H1 (cell line): ENCODE results near the gene RER1. TPM values are rescaled to one million over a fixed set of nuclear protein-coding genes. Genes with fewer than 3 reads are reported as not detected.

ENCODE experiments used
- CTCF ChIA-PET: fragments of 300-600 bp; sonication (Branson Sonifier 250); formaldehyde crosslinking; loops from one replicate; lab custom pipeline; 2021; ENCODE audit not compliant: partially characterized antibody; lab: Charles Lee
- POLR2A ChIA-PET: fragments of 300-600 bp; sonication (Branson Sonifier 250); formaldehyde crosslinking; loops from one replicate; lab custom pipeline; 2021; ENCODE audit warnings: inconsistent platforms; ENCODE audit not compliant: partially characterized antibody; lab: Charles Lee
- DNase-seq, 2 experiments: peaks; one replicate each; pipeline versions ENCODE4 v3.0.0 to v3.0.0-alpha.2; 2010 to 2022; ENCODE audit warnings: low spot score in 2 of 2, low read depth in 1 of 2, mixed read lengths in 1 of 2
- FAIRE-seq: peaks from 2 replicates; lab custom pipeline; 2011; peaks lifted over from hg19 to GRCh38; lab: Jason Lieb, UNC
- H2AFZ ChIP-seq: 2 replicates; pipeline ENCODE4 v1.8.1; 2012; ENCODE audit warnings: low read length, inconsistent platforms
- H2AK5ac ChIP-seq: 2 replicates; pipeline ENCODE4 v1.6.1; 2013; ENCODE audit warnings: low read depth, low read length
- H2BK120ac ChIP-seq: replicated peaks from 2 replicates; pipeline ENCODE3; 2013; ENCODE audit warnings: low read depth, low read length, inconsistent platforms
- H2BK12ac ChIP-seq: 2 replicates; pipeline ENCODE4 v1.6.1; 2013; ENCODE audit warnings: low read depth, low read length
- H2BK15ac ChIP-seq: 2 replicates; pipeline ENCODE4 v1.6.1; 2013; ENCODE audit warnings: low read length
- H2BK20ac ChIP-seq: 2 replicates; pipeline ENCODE4 v1.6.1; 2013; ENCODE audit warnings: low read length
- H2BK5ac ChIP-seq: 2 replicates; pipeline ENCODE4 v1.6.1; 2013; ENCODE audit warnings: low read depth, low read length
- H3K14ac ChIP-seq: 2 replicates; pipeline ENCODE4 v1.6.1; 2013; ENCODE audit warnings: inconsistent platforms; ENCODE audit not compliant: insufficient read length
- H3K18ac ChIP-seq: 2 replicates; pipeline ENCODE4 v1.6.1; 2013; ENCODE audit warnings: low read length; ENCODE audit errors: extremely low read depth
- H3K23ac ChIP-seq: 2 replicates; pipeline ENCODE4 v1.6.1; 2013; ENCODE audit warnings: inconsistent platforms; ENCODE audit not compliant: insufficient read length
- H3K23me2 ChIP-seq: 2 replicates; pipeline ENCODE4 v1.6.1; 2013; ENCODE audit warnings: low read depth, low read length
- H3K27ac ChIP-seq: 2 replicates; pipeline ENCODE4 v1.6.1; 2011; ENCODE audit warnings: low read depth, low read length, inconsistent platforms
- H3K27me3 ChIP-seq, 4 experiments: replicated peaks in 1 of 4; 1 replicate in 1 of 4; 2 replicates in 3 of 4; pipeline versions ENCODE4 v1.6.1 to v1.8.1; 2011 to 2013; ENCODE audit warnings: low read length in 3 of 4, mild to moderate bottlenecking in 3 of 4, inconsistent platforms in 2 of 4, mixed read lengths in 2 of 4, moderate library complexity in 1 of 4; ENCODE audit not compliant: control insufficient read depth in 3 of 4, insufficient read depth in 3 of 4; ENCODE audit errors: extremely low read depth in 1 of 4
- H3K36me3 ChIP-seq, 4 experiments: 2 replicates each; pipeline versions ENCODE4 v1.6.1 to v1.8.1; 2011 to 2013; ENCODE audit warnings: mild to moderate bottlenecking in 4 of 4, low read length in 3 of 4, moderate library complexity in 2 of 4, control low read depth in 1 of 4, inconsistent platforms in 1 of 4; ENCODE audit not compliant: insufficient read depth in 4 of 4, control insufficient read depth in 2 of 4
- H3K4ac ChIP-seq: replicated peaks from 2 replicates; pipeline ENCODE3; 2013; ENCODE audit warnings: low read length, low read depth, mixed read lengths, inconsistent platforms; ENCODE audit not compliant: insufficient read length
- H3K4me1 ChIP-seq, 4 experiments: replicated peaks in 1 of 4; 1 replicate in 1 of 4; 2 replicates in 3 of 4; pipeline versions ENCODE4 v1.6.1 to v1.8.1; 2011 to 2013; ENCODE audit warnings: low read length in 3 of 4, inconsistent platforms in 2 of 4, mixed read lengths in 1 of 4; ENCODE audit not compliant: insufficient read depth in 4 of 4, control insufficient read depth in 3 of 4
- H3K4me2 ChIP-seq, 2 experiments: 2 replicates each; pipeline versions ENCODE4 v1.6.1 to v1.8.1; 2011 to 2013; ENCODE audit warnings: low read depth in 2 of 2, low read length in 2 of 2, control low read depth in 1 of 2, inconsistent platforms in 1 of 2, mild to moderate bottlenecking in 1 of 2; ENCODE audit not compliant: insufficient read depth in 1 of 2
- H3K4me3 ChIP-seq, 4 experiments: fragments of 200-600, 300-600 bp in 1 of 4; sonication (generic), shearing (Covaris generic), sonication (Bioruptor Twin) in 1 of 4; 2 replicates each; pipeline versions ENCODE4 v1.5.1 to v1.8.1; 2011 to 2016; ENCODE audit warnings: low read length in 4 of 4, low read depth in 3 of 4, control low read depth in 2 of 4, inconsistent platforms in 2 of 4, mild to moderate bottlenecking in 2 of 4, mixed read lengths in 1 of 4, moderate library complexity in 1 of 4; ENCODE audit not compliant: insufficient read depth in 2 of 4; ENCODE audit errors: extremely low read depth in 1 of 4
- H3K56ac ChIP-seq: replicated peaks from 2 replicates; pipeline ENCODE3; 2013; ENCODE audit warnings: low read depth, mild to moderate bottlenecking, mixed read lengths, low read length, inconsistent platforms; ENCODE audit not compliant: insufficient read length
- H3K79me1 ChIP-seq: 2 replicates; pipeline ENCODE4 v1.6.1; 2013; ENCODE audit warnings: low read depth, low read length, control low read depth
- H3K79me2 ChIP-seq, 2 experiments: 2 replicates each; pipeline versions ENCODE4 v1.6.1 to v1.8.1; 2012 to 2013; ENCODE audit warnings: low read length in 2 of 2, mild to moderate bottlenecking in 2 of 2, inconsistent platforms in 1 of 2; ENCODE audit not compliant: insufficient read depth in 2 of 2, control insufficient read depth in 1 of 2
- H3K9ac ChIP-seq, 4 experiments: replicated peaks in 1 of 4; 1 replicate in 1 of 4; 2 replicates in 3 of 4; pipeline versions ENCODE4 v1.6.1 to v1.8.1; 2011 to 2013; ENCODE audit warnings: low read depth in 3 of 4, low read length in 3 of 4, control low read depth in 2 of 4, mild to moderate bottlenecking in 2 of 4, moderate library complexity in 2 of 4, inconsistent platforms in 1 of 4; ENCODE audit errors: extremely low read depth in 1 of 4
- H3K9me3 ChIP-seq, 2 experiments: 2 replicates each; pipeline versions ENCODE4 v1.6.1 to v1.8.1; 2012 to 2013; ENCODE audit warnings: mild to moderate bottlenecking in 2 of 2, moderate library complexity in 2 of 2, control low read depth in 1 of 2, inconsistent platforms in 1 of 2, low read depth in 1 of 2, low read length in 1 of 2, mixed read lengths in 1 of 2; ENCODE audit not compliant: insufficient read depth in 2 of 2
- H4K20me1 ChIP-seq, 2 experiments: replicated peaks in 1 of 2; 2 replicates each; pipeline versions ENCODE3 to v1.8.1; 2011 to 2013; ENCODE audit warnings: inconsistent platforms in 2 of 2, low read length in 2 of 2, mild to moderate bottlenecking in 1 of 2; ENCODE audit not compliant: insufficient read depth in 2 of 2, control insufficient read depth in 1 of 2
- H4K5ac ChIP-seq: 2 replicates; pipeline ENCODE4 v1.6.1; 2013; ENCODE audit warnings: low read length, low read depth, mixed read lengths, inconsistent platforms; ENCODE audit not compliant: insufficient read length
- H4K8ac ChIP-seq: 2 replicates; pipeline ENCODE4 v1.8.0; 2013; ENCODE audit warnings: mild to moderate bottlenecking, moderate library complexity, low read length, inconsistent platforms; ENCODE audit not compliant: insufficient read depth; ENCODE audit errors: extremely low read depth
- H4K91ac ChIP-seq: replicated peaks from 2 replicates; pipeline ENCODE3; 2013; ENCODE audit warnings: low read length, mixed read lengths, inconsistent platforms; ENCODE audit not compliant: insufficient read length
- ATF3 ChIP-seq: IDR thresholded peaks from 2 replicates; pipeline ENCODE4 v1.6.1; 2011; ENCODE audit warnings: low read depth, mild to moderate bottlenecking, low read length; ENCODE audit not compliant: insufficient read depth
- EGR1 ChIP-seq: IDR thresholded peaks from 2 replicates; pipeline ENCODE4 v1.6.1; 2011; ENCODE audit warnings: low read depth, low read length, borderline replicate concordance
- EP300 ChIP-seq, 2 experiments: IDR thresholded peaks; 1 replicate in 1 of 2; 2 replicates in 1 of 2; pipeline ENCODE4 v1.6.1; 2011 to 2012; ENCODE audit warnings: low read depth in 2 of 2, low read length in 2 of 2, mild to moderate bottlenecking in 2 of 2, borderline replicate concordance in 1 of 2, inconsistent platforms in 1 of 2, moderate library complexity in 1 of 2
- GABPA ChIP-seq: IDR thresholded peaks from 2 replicates; pipeline ENCODE4 v1.6.1; 2011; ENCODE audit warnings: mild to moderate bottlenecking, low read length, moderate library complexity, borderline replicate concordance; ENCODE audit not compliant: insufficient read depth
- KDM5A ChIP-seq: fragments of 200-600 bp; IDR thresholded peaks from 2 replicates; pipeline ENCODE4 v1.7.1; 2012; ENCODE audit warnings: mild to moderate bottlenecking, low read length, inconsistent platforms, mixed read lengths
- RAD21 ChIP-seq, 2 experiments: IDR thresholded peaks in 1 of 2; conservative IDR thresholded peaks in 1 of 2; 2 replicates each; pipeline ENCODE4 v1.6.1; 2011; ENCODE audit warnings: low read depth in 2 of 2, low read length in 2 of 2, improper control_type of control experiment in 1 of 2, inconsistent platforms in 1 of 2, mild to moderate bottlenecking in 1 of 2, moderate library complexity in 1 of 2
- SP2 ChIP-seq: IDR thresholded peaks from 2 replicates; pipeline ENCODE4 v1.6.1; 2012; ENCODE audit warnings: mild to moderate bottlenecking, low read length, inconsistent platforms
- YY1 ChIP-seq: IDR thresholded peaks from 2 replicates; pipeline ENCODE4 v1.6.1; 2011; ENCODE audit warnings: low read depth, mild to moderate bottlenecking, low read length
- WGBS, 2 experiments: shearing (Covaris generic) in 1 of 2; methylation state at CpG; one replicate each; pipeline versions ENCODE4 v1.1.6 to v1.1.7; 2013 to 2015; ENCODE audit warnings: low lambda C conversion rate in 2 of 2, mixed read lengths in 2 of 2, inconsistent platforms in 1 of 2, low coverage in 1 of 2, missing lambda C conversion rate in 1 of 2; ENCODE audit not compliant: insufficient replicate concordance in 2 of 2, insufficient coverage in 1 of 2, insufficient read length in 1 of 2; ENCODE audit errors: extremely low coverage in 1 of 2, missing lambda C conversion rate in 1 of 2; 5-methylcytosine and 5-hydroxymethylcytosine counted together
- polyA plus RNA-seq, 7 experiments: library from polyadenylated mRNA; depleted of rRNA in 3 of 7; stranded (reverse) in 5 of 7; unstranded in 2 of 7; fragments of >200 nt in 5 of 7; fragments of 200-250 nt in 2 of 7; gene quantifications; 1 replicate in 5 of 7; 2 replicates in 1 of 7; 4 replicates in 1 of 7; pipeline versions ENCODE4 v1.2.1 to v1.2.3, GENCODE V29; 2011 to 2013; ENCODE audit warnings: missing spikeins in 2 of 7, mixed read lengths in 2 of 7
- total RNA-seq: library from RNA; stranded (reverse); fragmentation: NEBNext Ultra II Directional; extraction: Animal tissue kit (Norgen Biotek cat#: 25700); gene quantifications from 2 replicates; pipeline ENCODE4 v1.2.1, GENCODE V29; 2021
- TF ChIP-seq, protein P1 (sequence below): IDR thresholded peaks from 2 replicates; pipeline ENCODE4 v1.6.1; 2012; ENCODE audit warnings: inconsistent platforms

RER1 gene
- total and polyA plus RNA-seq, 2 of the 8 experiments (the other 6 are each of a cell fraction or from before 2014, with no cell fraction given), result 102 to 134 TPM

DNA sequence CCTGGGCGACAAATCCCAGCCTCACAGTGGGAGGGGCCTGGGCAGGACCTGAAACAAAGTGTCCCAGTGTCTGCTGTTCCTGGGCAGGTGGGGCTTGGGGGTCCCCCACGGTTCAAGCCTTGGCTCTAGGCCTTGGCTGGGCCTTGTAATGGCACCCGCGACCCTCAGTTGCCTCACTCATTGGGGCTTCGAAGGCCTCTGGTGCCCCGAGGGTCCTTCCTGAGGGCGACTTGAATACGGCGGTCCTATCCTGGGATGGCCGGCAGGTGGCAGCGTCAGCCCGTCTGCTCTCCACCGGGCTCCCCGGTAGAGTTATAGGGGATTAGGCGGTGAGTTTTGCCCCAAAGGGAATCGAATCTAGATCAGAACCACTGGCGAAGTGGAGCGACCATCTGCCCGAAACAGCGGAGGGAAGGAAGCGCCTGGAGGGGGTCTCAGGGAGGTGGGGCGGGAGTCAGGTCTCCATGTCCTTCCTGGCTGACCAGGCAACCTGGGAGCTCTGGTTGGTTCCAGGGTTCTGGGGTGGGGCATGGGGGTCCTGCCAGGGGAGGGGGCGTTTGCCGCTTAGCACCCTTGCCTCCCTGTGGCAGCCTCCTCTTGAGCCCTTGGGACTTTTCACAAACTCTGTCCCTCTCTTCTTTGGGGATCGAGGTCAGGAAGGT, 22.8 kb downstream of the RER1 start:
- FAIRE-seq, result no peak
- CTCF ChIA-PET, result interaction anchor here (0.7 to 2.6 kb wide), 15 partner anchors 10 to 1295 kb away, joined by 3 to 12 read pairs (median 3); partner anchors contain the start of gene PANK4
- TF ChIP-seq SP2 (no peak), EGR1 (0 out of 2 replicates have a peak, but pooled peaks have one; percentile 5), ATF3 (0 out of 2 replicates have a peak, but pooled peaks have one; percentile 12), YY1 (no peak), EP300 (IDR thresholded peaks at IDR 0.05; ENCODE audit: borderline replicate concordance in 1 of 2, low read depth in 2 of 2, low read length in 2 of 2) (no peak), GABPA (peak; percentile 52; the same call in 1 of the 2 replicates), RAD21 (IDR thresholded peaks at IDR 0.05 in 1 of 2, conservative IDR thresholded peaks at IDR 0.05 in 1 of 2; ENCODE audit: low read depth in 2 of 2, low read length in 2 of 2) (peak; percentile 89 to 97), KDM5A (peak; percentile 26; the same call in 1 of the 2 replicates)
- TF ChIP-seq, protein P1, sequence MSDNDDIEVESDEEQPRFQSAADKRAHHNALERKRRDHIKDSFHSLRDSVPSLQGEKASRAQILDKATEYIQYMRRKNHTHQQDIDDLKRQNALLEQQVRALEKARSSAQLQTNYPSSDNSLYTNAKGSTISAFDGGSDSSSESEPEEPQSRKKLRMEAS, result peak; percentile 33; the same call in 1 of the 2 replicates

More for the DNA sequence above, 22.8 kb downstream of the RER1 start:
- no peak overlapping the region for H3K27ac ChIP-seq
- 10% methylated on average over 19 of the region's 25 CpGs; no CpG with 5 or more reads in 1 of the 2 experiments for WGBS, 2 experiments
- no peak overlapping the region for H2BK20ac ChIP-seq
- H2AK5ac ChIP-seq, result no peak overlapping the region
- H4K5ac ChIP-seq, result no peak overlapping the region
- no peak overlapping the region for H3K9ac ChIP-seq
- no peak overlapping the region for H2AFZ ChIP-seq
- H3K4me2 ChIP-seq, result peak overlapping the region; percentile 75 to 91
- peak overlapping the region; percentile 40 for H4K8ac ChIP-seq
- POLR2A ChIA-PET, result no interaction called here
- peak in 1 of 2 experiments; percentile 93 for DNase-seq
- no peaks in the 10 kb centered on the region; a peak in 2 of 8 replicates for H3K36me3 ChIP-seq
- peak overlapping the region in 1 of 4 experiments; percentile 92; a peak in 3 of 8 replicates for H3K4me3 ChIP-seq
- H3K79me2 ChIP-seq, result peaks cover 0 to 6% of the 10 kb centered on the region in 2 experiments; a peak in 1 of 4 replicates
- no peak overlapping the region for H3K56ac ChIP-seq
- H3K4me1 ChIP-seq, result peaks cover 0 to 14% (median 11%) of the 10 kb centered on the region in 4 experiments; a peak in 5 of 7 replicates
- no peak overlapping the region for H2BK5ac ChIP-seq
- H3K23ac ChIP-seq, result no peak overlapping the region
- H3K23me2 ChIP-seq, result peaks cover 15% of the 10 kb centered on the region
- no peaks in the 10 kb centered on the region for H3K9me3 ChIP-seq
- peaks cover 0 to 4% of the 10 kb centered on the region in 2 experiments for H4K20me1 ChIP-seq
- no peak overlapping the region for H2BK12ac ChIP-seq
- H3K79me1 ChIP-seq, result no peaks in the 10 kb centered on the region
- H4K91ac ChIP-seq, result no peak overlapping the region
- no peak overlapping the region for H2BK120ac ChIP-seq
- H3K4ac ChIP-seq, result no peak overlapping the region
- no peak overlapping the region for H3K14ac ChIP-seq
- no peak overlapping the region for H2BK15ac ChIP-seq
- peaks cover 0 to 2% (median 0%) of the 10 kb centered on the region in 4 experiments; a peak in 2 of 7 replicates for H3K27me3 ChIP-seq
- H3K18ac ChIP-seq, result peak overlapping the region; percentile 71
